Measurements from ENCODE around the gene CACNA2D2. TPM values are rescaled to one million over a fixed set of nuclear protein-coding genes. Genes with fewer than 3 reads are reported as not detected.
A peak's percentile ranks its signal among the peaks of the same experiment; 100 is the strongest.

Gene CACNA2D2
- total and polyA plus RNA-seq, 2 of the 13 experiments (the other 11 are each of a cell fraction or from before 2014, with no cell fraction given) = not detected

- TF ChIP-seq PLRG1 (conservative IDR thresholded peaks at IDR 0.05) (no peak), ZNF3 (CRISPR knock-in tag; IDR thresholded peaks at IDR 0.05) (no peak), CSRNP2 (CRISPR knock-in tag; conservative IDR thresholded peaks at IDR 0.05; ENCODE audit: low read depth) (no peak), ARID5B (CRISPR knock-in tag; IDR thresholded peaks at IDR 0.05) (peak; percentile 27; the same call in 1 of the 2 replicates), HDAC2 (CRISPR knock-in tag; IDR thresholded peaks at IDR 0.05) (peak; percentile 33; the same call in 1 of the 2 replicates), EZH2 (conservative IDR thresholded peaks at IDR 0.05; ENCODE audit: low read depth, low read length) (no peak), SKIL (CRISPR knock-in tag; IDR thresholded peaks at IDR 0.05; ENCODE audit: borderline replicate concordance) (peak; percentile 74), MTERF4 (CRISPR knock-in tag; IDR thresholded peaks at IDR 0.05) (0 out of 2 replicates have a peak, but pooled peaks have one; percentile 38), RAD21 (CRISPR knock-in tag; IDR thresholded peaks at IDR 0.05) (peak; percentile 94), ZNF878 (CRISPR knock-in tag; IDR thresholded peaks at IDR 0.05) (no peak), ZNF615 (CRISPR knock-in tag; IDR thresholded peaks at IDR 0.05; ENCODE audit: borderline replicate concordance) (no peak), ZNF501 (CRISPR knock-in tag; IDR thresholded peaks at IDR 0.05) (peak; percentile 35; the same call in 1 of the 2 replicates), EEA1 (CRISPR knock-in tag; IDR thresholded peaks at IDR 0.05; ENCODE audit: borderline replicate concordance) (no peak), ZFP36 (IDR thresholded peaks at IDR 0.05; ENCODE audit: borderline replicate concordance, low read depth, low read length, partially characterized antibody) (no peak), SMC3 (IDR thresholded peaks at IDR 0.05; ENCODE audit: low read length) (peak; percentile 62)
These were observed 67.2 kb downstream of the CACNA2D2 start (continued) for GRCh38 chr3:50436114-50436674.

All from HepG2 (cell line).